ENCODE results near the gene LYVE1. TPM values are rescaled to one million over a fixed set of nuclear protein-coding genes. Genes with fewer than 3 reads are reported as not detected.
A peak's percentile ranks its signal among the peaks of the same experiment; 100 is the strongest.

The LYVE1 gene
- total RNA-seq, 1 donor from 2014 or later, result not detected

GRCh38 chr11:10573028-10573427 is 4.6 kb upstream of the LYVE1 start:
- H3K36me3 ChIP-seq (ENCODE audit: control insufficient read depth, insufficient read depth, low read length), result no peaks in the 10 kb centered on the region
- TF ChIP-seq CTCF (IDR thresholded peaks at IDR 0.05; ENCODE audit: insufficient read depth, low read length, severe bottlenecking), result no peak
- FAIRE-seq, result no peak
- H3K4me3 ChIP-seq (ENCODE audit: low read depth, low read length), result no peak overlapping the region
- H3K27me3 ChIP-seq (ENCODE audit: control insufficient read depth, insufficient read depth, low read length), result no peaks in the 10 kb centered on the region
- DNase-seq (ENCODE audit: low read depth), result no peak

GRCh38 chr11:10572533-10572932 is 4.1 kb upstream of the LYVE1 start:
- no peak for TF ChIP-seq CTCF (IDR thresholded peaks at IDR 0.05; ENCODE audit: insufficient read depth, low read length, severe bottlenecking)
- Histone ChIP-seq H3K4me3 (ENCODE audit: low read depth, low read length) (no peak overlapping the region), H3K36me3 (ENCODE audit: control insufficient read depth, insufficient read depth, low read length) (no peaks in the 10 kb centered on the region), H3K27me3 (ENCODE audit: control insufficient read depth, insufficient read depth, low read length) (no peaks in the 10 kb centered on the region)
- no peak for FAIRE-seq
- DNase-seq (ENCODE audit: low read depth), result no peak

DNA sequence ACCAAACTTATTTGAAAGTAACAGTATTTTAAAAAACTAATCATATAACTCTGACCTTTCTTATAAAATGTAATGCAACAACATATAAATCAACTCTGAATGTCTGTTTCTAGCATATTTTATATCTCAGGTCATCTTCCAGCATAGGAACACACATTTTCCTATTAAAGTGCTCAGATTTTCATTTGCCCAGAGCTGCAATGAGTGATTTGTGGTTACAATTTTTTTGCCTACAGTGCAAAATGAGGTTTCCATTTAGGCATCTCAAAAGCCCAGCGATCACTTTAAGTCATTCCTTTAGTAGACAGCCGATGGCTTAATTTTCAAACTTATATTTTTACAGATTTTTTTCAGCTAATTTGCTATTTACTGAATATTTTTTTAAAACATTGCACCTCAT is 1.0 kb downstream of the LYVE1 start:
- Histone ChIP-seq H3K27me3 (ENCODE audit: control insufficient read depth, insufficient read depth, low read length) (no peaks in the 10 kb centered on the region), H3K4me3 (ENCODE audit: low read depth, low read length) (no peak overlapping the region), H3K36me3 (ENCODE audit: control insufficient read depth, insufficient read depth, low read length) (no peaks in the 10 kb centered on the region)
- DNase-seq (ENCODE audit: low read depth) (no peak), FAIRE-seq (no peak)
- TF ChIP-seq CTCF (IDR thresholded peaks at IDR 0.05; ENCODE audit: insufficient read depth, low read length, severe bottlenecking), result no peak

- Histone ChIP-seq H3K27me3 (ENCODE audit: control insufficient read depth, insufficient read depth, low read length) (no peaks in the 10 kb centered on the region), H3K4me3 (ENCODE audit: low read depth, low read length) (no peak overlapping the region), H3K36me3 (ENCODE audit: control insufficient read depth, insufficient read depth, low read length) (no peaks in the 10 kb centered on the region)
- DNase-seq (ENCODE audit: low read depth), result peak; percentile 19
- no peak for TF ChIP-seq CTCF (IDR thresholded peaks at IDR 0.05; ENCODE audit: insufficient read depth, low read length, severe bottlenecking)
- FAIRE-seq, result no peak
These were observed 2.1 kb downstream of the LYVE1 start for GRCh38 chr11:10566257-10566957.

DNA sequence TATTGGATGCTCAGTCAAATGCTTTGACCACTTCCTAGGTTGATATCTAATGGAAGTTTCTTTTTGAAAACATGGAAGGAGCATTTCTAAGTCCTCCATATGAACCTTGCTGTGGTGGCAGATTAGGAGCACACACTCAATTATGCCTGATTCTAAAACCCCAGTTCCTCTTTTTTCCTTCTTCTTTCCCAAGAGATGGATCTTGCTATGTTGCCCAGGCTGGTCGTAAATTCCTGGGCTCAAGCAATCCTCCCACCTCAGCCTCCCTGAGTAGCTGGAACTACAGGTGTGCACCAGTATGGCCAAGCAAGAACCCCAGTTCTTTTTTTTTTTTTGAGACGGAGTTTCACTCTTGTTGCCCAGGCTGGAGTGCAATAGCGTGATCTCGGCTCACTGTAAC is 3.0 kb downstream of the LYVE1 start:
- FAIRE-seq (no peak), DNase-seq (ENCODE audit: low read depth) (no peak)
- no peak overlapping the region for H3K4me3 ChIP-seq (ENCODE audit: low read depth, low read length)
- no peaks in the 10 kb centered on the region for H3K27me3 ChIP-seq (ENCODE audit: control insufficient read depth, insufficient read depth, low read length)
- TF ChIP-seq CTCF (IDR thresholded peaks at IDR 0.05; ENCODE audit: insufficient read depth, low read length, severe bottlenecking), result no peak
- no peaks in the 10 kb centered on the region for H3K36me3 ChIP-seq (ENCODE audit: control insufficient read depth, insufficient read depth, low read length)
